Stimulated activated CD4-positive, alpha-beta T cell treated with anti-CD3 and anti-CD28 coated beads, TNF-alpha, amount 100 ng/mL, for 1 hour (primary cell): ENCODE results near the gene GTF2H4.

ENCODE experiments used
- DNase-seq, 3 donors: peaks; one replicate each; pipeline ENCODE4 v3.0.0-alpha.2; 2020; ENCODE audit warnings: low read depth in 3 of 3, low spot score in 1 of 3

The GTF2H4 gene

GRCh38 chr6:30882204-30882758 is 25.7 kb upstream of the GTF2H4 start:
- no peak for DNase-seq

GRCh38 chr6:30882759-30883684 is 25.0 kb upstream of the GTF2H4 start:
- DNase-seq = no peak

GRCh38 chr6:30883685-30884520 is 24.1 kb upstream of the GTF2H4 start, which contains the start of gene DDR1:
TSS of gene DDR1 (plus strand) at chr6:30884519. CDS start at chr6:30888730, 4,211 bp downstream.
- DNase-seq = peak in 1 of 3 donors; percentile 33

DNA sequence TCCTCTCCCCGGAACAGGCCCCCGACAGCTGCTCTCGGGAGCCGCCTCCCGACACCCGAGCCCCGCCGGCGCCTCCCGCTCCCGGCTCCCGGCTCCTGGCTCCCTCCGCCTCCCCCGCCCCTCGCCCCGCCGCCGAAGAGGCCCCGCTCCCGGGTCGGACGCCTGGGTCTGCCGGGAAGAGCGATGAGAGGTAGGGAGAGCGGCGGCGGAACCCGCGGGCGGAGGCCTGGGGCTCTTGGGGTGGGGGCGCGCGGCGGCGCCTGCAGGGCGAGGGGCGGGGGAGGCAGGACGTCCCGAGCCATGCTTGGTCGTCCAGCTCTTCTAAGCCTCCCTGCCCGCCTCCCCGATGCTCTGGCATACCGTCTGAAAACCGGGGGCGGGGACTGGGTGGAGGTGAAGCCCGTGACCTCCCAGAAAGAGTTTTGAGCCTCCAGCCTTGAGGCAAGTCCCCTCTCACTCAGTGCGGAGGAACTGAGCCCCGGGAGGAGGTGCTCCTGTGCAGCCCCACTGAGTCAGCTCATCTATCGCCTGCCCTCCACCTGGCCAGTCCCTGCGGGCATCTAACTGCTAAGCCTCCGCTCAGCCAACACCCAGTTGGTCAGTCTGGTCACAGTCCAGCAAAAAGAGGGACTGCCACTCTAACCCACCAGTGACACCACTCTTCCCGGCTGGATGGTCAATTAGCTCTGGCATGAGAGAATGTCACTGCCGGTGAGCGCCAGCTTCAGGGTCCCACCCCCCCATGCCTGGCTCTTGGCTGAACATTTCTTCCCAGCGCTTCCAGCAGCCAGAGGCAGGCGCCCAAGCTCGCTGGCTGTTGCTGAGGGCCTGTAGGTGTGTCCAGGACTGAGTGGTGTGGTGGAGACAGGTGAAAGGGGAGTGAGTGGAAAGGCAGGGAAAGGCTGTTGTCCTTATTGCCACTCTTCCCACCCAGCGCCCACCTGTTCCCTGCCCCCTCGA is 23.2 kb upstream of the GTF2H4 start:
- peak in 1 of 3 donors; percentile 17 for DNase-seq

DNA sequence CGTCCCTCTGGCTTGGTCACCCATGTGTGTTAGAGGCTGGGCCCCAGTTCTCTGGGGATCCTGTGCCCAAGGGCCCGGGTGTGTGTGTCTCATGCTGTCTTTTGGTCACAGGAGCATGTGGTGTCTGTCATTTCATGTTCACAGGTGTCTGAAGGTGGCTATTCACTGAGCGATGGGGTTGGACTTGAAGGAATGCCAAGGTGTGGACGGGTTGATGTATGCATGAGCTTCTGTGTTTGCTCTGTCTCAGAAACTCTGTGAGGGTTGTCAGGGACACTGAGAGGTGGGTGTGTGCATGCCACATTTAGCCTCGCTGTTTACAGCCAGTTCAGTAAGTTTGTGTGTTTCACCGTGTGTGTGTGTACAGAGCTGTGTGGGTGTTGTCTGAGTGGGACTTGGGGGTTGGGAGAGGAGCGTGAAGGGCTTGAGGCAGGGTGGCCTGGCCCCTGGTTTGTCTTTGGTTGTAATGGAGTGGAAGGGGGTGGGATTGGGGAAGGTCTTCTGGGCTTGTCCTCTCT is 22.5 kb upstream of the GTF2H4 start:
- DNase-seq = no peak

GRCh38 chr6:30885999-30886896 is 21.8 kb upstream of the GTF2H4 start:
- no peak for DNase-seq

GRCh38 chr6:30886897-30887255 is 21.1 kb upstream of the GTF2H4 start:
- DNase-seq = no peak

DNA sequence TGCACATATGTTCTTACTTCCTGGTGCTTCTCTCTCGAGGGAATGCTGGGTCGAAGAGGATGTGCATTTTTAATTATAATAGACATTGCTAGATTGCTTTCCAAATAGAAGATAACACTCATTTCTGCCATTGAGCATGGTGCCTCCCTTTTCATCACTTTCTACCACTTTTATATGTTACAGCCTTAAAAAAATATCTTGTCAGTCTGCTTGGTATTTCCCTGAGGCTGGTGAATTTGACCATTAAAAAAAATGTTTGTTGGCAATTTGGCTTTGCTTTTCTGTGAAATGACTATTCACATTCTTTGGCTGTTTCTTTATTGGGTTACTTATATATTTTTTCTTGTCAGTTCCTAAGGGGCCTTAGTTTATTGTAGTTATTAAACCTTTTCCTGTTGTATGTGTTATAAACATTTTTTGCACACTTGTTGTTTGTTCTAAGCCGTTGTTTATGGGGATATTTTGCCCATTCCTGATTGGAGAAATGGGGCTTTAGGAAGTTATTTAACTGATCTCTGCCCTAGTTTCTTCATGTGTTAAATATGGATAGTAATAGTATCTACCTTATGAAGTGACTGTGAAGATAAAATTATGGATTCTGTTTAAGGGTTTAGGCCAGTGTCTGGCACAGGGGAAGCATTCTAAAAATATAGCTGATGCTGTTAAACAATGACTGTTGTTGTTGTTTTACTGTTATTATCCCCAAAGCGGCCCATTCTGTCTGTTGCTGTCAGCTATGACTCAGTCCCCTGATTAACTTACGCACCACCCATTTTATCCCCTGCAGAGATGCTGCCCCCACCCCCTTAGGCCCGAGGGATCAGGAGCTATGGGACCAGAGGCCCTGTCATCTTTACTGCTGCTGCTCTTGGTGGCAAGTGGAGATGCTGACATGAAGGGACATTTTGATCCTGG is 19.8 kb upstream of the GTF2H4 start:
- DNase-seq = no peak

- DNase-seq = no peak
Measured at GRCh38 chr6:30888816-30889495, 19.1 kb upstream of the GTF2H4 start.

- no peak for DNase-seq
Measured at GRCh38 chr6:30889496-30889885, 18.5 kb upstream of the GTF2H4 start.

DNA sequence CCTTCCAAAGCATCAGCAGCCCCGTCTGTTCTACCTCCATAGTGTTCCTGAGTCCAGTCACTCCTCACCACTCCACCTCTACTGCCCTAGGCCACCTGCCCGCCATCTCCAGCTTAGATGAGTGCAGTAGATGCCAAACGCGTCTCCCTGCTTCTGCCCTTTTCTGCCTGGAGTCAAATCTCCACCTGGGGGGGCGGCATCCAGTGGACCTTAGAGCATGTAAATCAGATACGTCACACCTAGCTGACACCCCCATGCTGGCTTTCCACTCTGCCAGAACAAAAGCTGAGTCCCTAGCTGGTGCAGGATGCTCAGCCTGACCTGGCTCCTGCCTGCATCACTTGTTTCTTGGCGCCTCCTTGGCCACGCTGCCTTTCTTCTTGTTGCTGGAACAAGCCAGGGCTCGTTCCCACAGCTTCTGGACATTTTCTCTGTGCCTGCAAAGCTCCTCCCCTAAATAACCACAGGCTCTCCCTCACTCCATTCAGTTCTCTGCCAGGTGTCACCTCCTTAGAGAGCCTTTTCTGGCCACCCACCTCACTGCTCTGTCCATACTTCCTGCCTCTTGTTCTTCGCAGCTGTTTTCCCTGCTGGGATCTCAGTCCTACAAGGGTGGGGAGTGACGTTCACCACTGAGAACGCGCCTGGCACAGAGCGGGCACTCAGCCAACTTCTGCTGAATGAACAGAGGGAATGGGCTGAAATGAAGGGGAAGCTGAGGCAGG is 17.9 kb upstream of the GTF2H4 start:
- DNase-seq = no peak

DNA sequence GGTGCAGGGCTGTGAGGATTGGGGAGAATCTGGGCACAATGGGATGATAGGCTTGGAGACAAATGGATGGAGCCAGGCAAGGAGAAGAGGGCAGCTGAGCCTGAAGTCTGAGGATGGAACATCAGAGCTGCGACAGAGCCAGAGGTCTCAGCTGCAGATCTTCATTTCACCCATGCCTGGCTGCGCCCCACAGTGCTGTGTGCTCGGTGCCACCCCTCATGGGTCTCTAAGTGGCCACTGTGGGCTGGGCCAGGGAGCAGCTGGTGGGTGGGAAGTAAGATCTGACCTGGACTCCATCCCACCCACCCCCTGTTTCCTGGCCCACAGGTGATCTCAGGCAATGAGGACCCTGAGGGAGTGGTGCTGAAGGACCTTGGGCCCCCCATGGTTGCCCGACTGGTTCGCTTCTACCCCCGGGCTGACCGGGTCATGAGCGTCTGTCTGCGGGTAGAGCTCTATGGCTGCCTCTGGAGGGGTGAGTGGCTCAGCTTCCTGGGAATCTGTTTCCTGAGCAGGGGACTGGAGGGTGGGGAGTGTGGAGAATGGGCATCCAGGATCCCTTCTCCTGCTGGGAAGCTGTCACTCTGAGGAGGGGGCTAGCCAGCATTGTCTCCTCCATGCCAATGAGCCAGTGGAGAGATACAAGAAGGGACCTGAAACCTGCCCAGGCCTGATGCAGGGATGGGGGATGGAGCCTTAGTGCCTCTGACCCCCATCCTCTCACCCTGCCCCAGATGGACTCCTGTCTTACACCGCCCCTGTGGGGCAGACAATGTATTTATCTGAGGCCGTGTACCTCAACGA is 17.2 kb upstream of the GTF2H4 start:
- DNase-seq = no peak

- DNase-seq = no peak
Measured at GRCh38 chr6:30891450-30891723, 16.6 kb upstream of the GTF2H4 start.

GRCh38 chr6:30891816-30892538 is 16.0 kb upstream of the GTF2H4 start:
- no peak for DNase-seq

DNA sequence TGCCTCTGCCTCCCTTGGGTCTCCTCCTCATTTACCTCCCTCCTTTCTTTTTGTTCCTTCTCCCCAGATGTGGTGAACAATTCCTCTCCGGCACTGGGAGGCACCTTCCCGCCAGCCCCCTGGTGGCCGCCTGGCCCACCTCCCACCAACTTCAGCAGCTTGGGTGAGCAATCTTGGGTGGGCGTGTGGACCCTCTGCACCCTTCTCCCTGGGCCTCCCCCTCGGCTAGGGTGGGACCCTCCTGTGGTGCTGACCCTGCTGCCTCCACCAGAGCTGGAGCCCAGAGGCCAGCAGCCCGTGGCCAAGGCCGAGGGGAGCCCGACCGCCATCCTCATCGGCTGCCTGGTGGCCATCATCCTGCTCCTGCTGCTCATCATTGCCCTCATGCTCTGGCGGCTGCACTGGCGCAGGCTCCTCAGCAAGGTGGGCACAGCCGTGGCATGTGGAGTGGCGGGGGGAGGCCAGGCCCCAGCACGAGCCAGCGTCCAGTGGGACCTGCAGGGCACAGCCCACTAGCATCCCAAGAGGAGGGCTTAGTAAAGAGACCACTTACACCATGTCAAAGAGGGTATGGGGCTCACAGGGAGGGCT is 14.9 kb upstream of the GTF2H4 start:
- DNase-seq = no peak
